K562 (cell line): ENCODE measurements around the gene ZNF740. TPM values are rescaled to one million over a fixed set of nuclear protein-coding genes. Genes with fewer than 3 reads are reported as not detected.

Experiments used
- ATAC-seq: fragments of 200-7000 bp; cut with Tn5 transposase; 3 replicates; pipeline ENCODE4 v1.9.1; 2020; ENCODE audit warnings: moderate library complexity
- BruUV-seq: library from RNA; stranded (reverse); fragments of 400-500 nt; replicated peaks from 2 replicates; lab custom pipeline; 2021; lab: Mats Ljungman, UMichigan
- CTCF ChIA-PET: fragments of 300-600 bp; formaldehyde crosslinking; extraction: SDS; loops from one replicate; lab custom pipeline; 2021; ENCODE audit warnings: low intra/inter-chr PET ratio; lab: Yijun Ruan, JAX
- POLR2A ChIA-PET: fragments of 300-600, 350-650 bp; sonication (Branson Sonifier 250); formaldehyde crosslinking; extraction: SDS; loops from one replicate; lab custom pipeline; 2021; ENCODE audit warnings: antibody characterized with exemption, inconsistent platforms; lab: Yijun Ruan, JAX
- DNase-seq, 4 experiments: peaks; one replicate each; pipeline versions ENCODE4 v3.0.0 to v3.0.0-alpha.2; 2011 to 2018; ENCODE audit warnings: low spot score in 3 of 4, mixed read lengths in 3 of 4; ENCODE audit errors: extremely low read depth in 1 of 4
- FAIRE-seq: peaks from 2 replicates; lab custom pipeline; 2011; peaks lifted over from hg19 to GRCh38; lab: Jason Lieb, UNC
- H2AFZ ChIP-seq: 2 replicates; pipeline ENCODE4 v1.6.0; 2011; ENCODE audit warnings: low read depth, low read length, control low read depth, inconsistent platforms
- H3K27ac ChIP-seq: fragments of 200-600 bp; 3 replicates; pipeline ENCODE4 v1.8.0; 2011; ENCODE audit warnings: low read depth, mild to moderate bottlenecking, control low read depth, inconsistent platforms, low read length, moderate library complexity, mixed read lengths; ENCODE audit errors: extremely low read depth
- H3K27me3 ChIP-seq, 2 experiments: fragments of 300-600 bp in 1 of 2; 2 replicates in 1 of 2; 3 replicates in 1 of 2; pipeline versions ENCODE4 v1.6.0 to v1.8.0; 2011; ENCODE audit warnings: inconsistent platforms in 2 of 2, low read length in 2 of 2, mild to moderate bottlenecking in 1 of 2, mixed read lengths in 1 of 2, moderate library complexity in 1 of 2; ENCODE audit not compliant: control insufficient read depth in 2 of 2, insufficient read depth in 2 of 2
- H3K36me3 ChIP-seq: fragments of 300-600 bp; 3 replicates; pipeline ENCODE4 v1.8.0; 2011; ENCODE audit warnings: mild to moderate bottlenecking, low read length, inconsistent platforms; ENCODE audit not compliant: control insufficient read depth, insufficient read depth
- H3K4me1 ChIP-seq, 2 experiments: fragments of 200-600 bp in 1 of 2; replicated peaks in 1 of 2; 2 replicates in 1 of 2; 3 replicates in 1 of 2; pipeline versions ENCODE4 v1.5.1 to v1.8.0; 2011; ENCODE audit warnings: inconsistent platforms in 2 of 2, low read length in 2 of 2, mild to moderate bottlenecking in 1 of 2, mixed read lengths in 1 of 2, moderate library complexity in 1 of 2; ENCODE audit not compliant: control insufficient read depth in 2 of 2, insufficient read depth in 2 of 2
- H3K4me2 ChIP-seq: 2 replicates; pipeline ENCODE4 v1.6.1; 2011; ENCODE audit warnings: low read length, control low read depth, inconsistent platforms, mixed read lengths; ENCODE audit not compliant: insufficient read depth
- H3K4me3 ChIP-seq: fragments of 200-600 bp; sonication (generic), shearing (Covaris generic); 2 replicates; pipeline ENCODE4 v1.5.1; 2016; ENCODE audit warnings: control low read depth, inconsistent platforms
- H3K79me2 ChIP-seq: fragments of 200-600 bp; 3 replicates; pipeline ENCODE4 v1.8.0; 2011; ENCODE audit warnings: low read length, inconsistent platforms; ENCODE audit not compliant: control insufficient read depth, insufficient read depth
- H3K9ac ChIP-seq, 2 experiments: 2 replicates each; pipeline versions ENCODE4 v1.6.0 to v1.6.1; 2011; ENCODE audit warnings: low read depth in 2 of 2, low read length in 2 of 2, control low read depth in 1 of 2, inconsistent platforms in 1 of 2, mild to moderate bottlenecking in 1 of 2, mixed read lengths in 1 of 2; ENCODE audit not compliant: insufficient read depth in 1 of 2
- H3K9me1 ChIP-seq: one replicate; pipeline ENCODE4 v1.6.0; 2011; ENCODE audit warnings: inconsistent platforms, mild to moderate bottlenecking, low read length, moderate library complexity; ENCODE audit not compliant: control insufficient read depth, insufficient read depth
- H3K9me3 ChIP-seq: replicated peaks from 2 replicates; pipeline ENCODE4 v1.5.1; 2011; ENCODE audit warnings: low read depth, low read length, inconsistent platforms; ENCODE audit not compliant: control insufficient read depth, insufficient read depth
- H4K20me1 ChIP-seq: replicated peaks from 2 replicates; pipeline ENCODE4 v1.6.1; 2011; ENCODE audit warnings: low read length, inconsistent platforms, mixed read lengths; ENCODE audit not compliant: control insufficient read depth, insufficient read depth
- COPS2 ChIP-seq: fragments of 450-650 bp; conservative IDR thresholded peaks from 2 replicates; pipeline ENCODE4 v1.6.1; 2016; ENCODE audit warnings: mild to moderate bottlenecking, moderate library complexity
- FOXA3 ChIP-seq, 2 experiments: fragments of 450-650 bp in 1 of 2; sonication (generic) in 1 of 2; formaldehyde crosslinking; IDR thresholded peaks in 1 of 2; conservative IDR thresholded peaks in 1 of 2; 2 replicates each; pipeline versions ENCODE4 v1.4.0 to v1.8.0; 2020 to 2022; ENCODE audit warnings: mild to moderate bottlenecking in 2 of 2, missing genetic modification reagents in 1 of 2
- ILF3 ChIP-seq: fragments of 450-650 bp; IDR thresholded peaks from 2 replicates; pipeline ENCODE4 v1.6.1; 2018; ENCODE audit warnings: antibody characterized with exemption, mild to moderate bottlenecking, moderate library complexity, borderline replicate concordance
- RHOXF2B ChIP-seq: fragments of 250-450 bp; sonication (Bioruptor Pico); conservative IDR thresholded peaks from 2 replicates; pipeline ENCODE4 v1.5.1; 2021
- ZC3H11A ChIP-seq: IDR thresholded peaks from 2 replicates; pipeline ENCODE4 v1.6.1; 2012; ENCODE audit warnings: low read depth, low read length, improper control_type of control experiment
- ZNF224 ChIP-seq: sonication (generic); formaldehyde crosslinking; IDR thresholded peaks from 2 replicates; pipeline ENCODE4 v1.8.0; 2022; ENCODE audit warnings: mild to moderate bottlenecking, missing genetic modification reagents
- ZSCAN29 ChIP-seq: fragments of 450-650 bp; IDR thresholded peaks from 2 replicates; pipeline ENCODE4 v1.6.1; 2017
- WGBS: fragments of 100-300 bp; shearing (Covaris generic); methylation state at CpG from one replicate; pipeline ENCODE4 v1.1.6; 2016; ENCODE audit warnings: low coverage, mixed read lengths; ENCODE audit not compliant: insufficient coverage; ENCODE audit errors: missing lambda C conversion rate; 5-methylcytosine and 5-hydroxymethylcytosine counted together
- in situ Hi-C: fragments of 300-500 bp; cut with MboI; formaldehyde crosslinking; loops from 4 replicates; pipeline ENCODE4 v1.15.0; 2018; ENCODE audit warnings: inconsistent platforms, mixed read lengths
- intact Hi-C: fragments of 100-400 bp; cut with micrococcal nuclease; formaldehyde crosslinking; loops from 2 replicates; pipeline ENCODE4 v1.14.2; 2022
- polyA plus RNA-seq, 8 experiments: library from polyadenylated mRNA; depleted of rRNA in 4 of 8; stranded (reverse) in 5 of 8; unstranded in 3 of 8; fragments of >200 nt; fragmentation: Nextera tagmentation in 2 of 8; fragmentation: Illumina TruSeq in 1 of 8; extraction: Ambion mirVana in 2 of 8; extraction: Trizol in 1 of 8; gene quantifications; 2 replicates each; pipeline versions ENCODE4 v1.2.1 to v1.2.3, GENCODE V29; 2011 to 2014; ENCODE audit warnings: inconsistent platforms in 1 of 8, missing spikeins in 1 of 8
- total RNA-seq, 7 experiments: library from RNA; depleted of rRNA in 6 of 7; stranded (reverse); fragments of >200 nt in 6 of 7; fragmentation: Illumina TruSeq in 2 of 7; extraction: Trizol in 2 of 7; gene quantifications; 2 replicates each; pipeline versions ENCODE4 v1.2.1 to v1.2.3, GENCODE V29; 2011 to 2021; ENCODE audit warnings: low replicate concordance in 1 of 7
- TF ChIP-seq, protein P1 (sequence below), 2 experiments: fragments of 150-350 bp in 1 of 2; IDR thresholded peaks; 2 replicates each; pipeline ENCODE4 v1.6.1; 2012 to 2016; ENCODE audit warnings: low read depth in 2 of 2, low read length in 2 of 2, mild to moderate bottlenecking in 1 of 2, moderate library complexity in 1 of 2
- TF ChIP-seq, protein P2 (sequence below): fragments of 250-450 bp; sonication (Bioruptor Pico); IDR thresholded peaks from 2 replicates; pipeline ENCODE4 v1.5.0; 2021; ENCODE audit warnings: mild to moderate bottlenecking, moderate library complexity
- TF ChIP-seq, protein P3 (sequence below): fragments of 250-450 bp; sonication (Bioruptor Pico); IDR thresholded peaks from 2 replicates; pipeline ENCODE4 v1.8.0; 2022; ENCODE audit warnings: inconsistent platforms

ZNF740 gene
- total and polyA plus RNA-seq, 9 of the 15 experiments (the other 6 are each of a cell fraction or from before 2014, with no cell fraction given), result 0.57 to 46.4 (median 18.6) TPM

- intact Hi-C loops (no loop called here), in situ Hi-C loops (loop anchor here (10.0 kb wide), 1 partner anchor 762 kb away; no protein-coding TSS in a partner anchor)
- BruUV-seq, result no TSS peak
- Histone ChIP-seq H3K9ac (no peak overlapping the region), H3K9me1 (no peaks in the 10 kb centered on the region), H3K27me3 (no peaks in the 10 kb centered on the region), H3K4me1 (peaks cover 13 to 15% of the 10 kb centered on the region in 2 experiments; a peak in 4 of 5 replicates), H2AFZ (no peak overlapping the region), H3K4me2 (no peak overlapping the region), H3K27ac (no peak overlapping the region), H4K20me1 (peaks cover 4% of the 10 kb centered on the region; the same call in 1 of the 2 replicates), H3K4me3 (no peak overlapping the region), H3K36me3 (peaks cover 76% of the 10 kb centered on the region), H3K79me2 (peaks cover 21% of the 10 kb centered on the region), H3K9me3 (peaks cover 4% of the 10 kb centered on the region)
- DNase-seq (peak in 1 of 4 experiments; percentile 4), ATAC-seq (no peak), FAIRE-seq (no peak)
- POLR2A ChIA-PET, result interaction anchor here (0.8 to 2.1 kb wide), 10 partner anchors 9 to 134 kb away, joined by 3 to 11 read pairs (median 6); partner anchors contain the start of gene ESPL1
- WGBS, result 100% methylated on average over 4 of the region's 4 CpGs
- CTCF ChIA-PET, result no interaction called here
- TF ChIP-seq FOXA3 (CRISPR knock-in tag; conservative IDR thresholded peaks at IDR 0.05 in 1 of 2, IDR thresholded peaks at IDR 0.05 in 1 of 2) (no peak), ZNF224 (CRISPR knock-in tag) (no peak), ZSCAN29 (no peak), ZC3H11A (no peak), COPS2 (no peak), ILF3 (no peak), RHOXF2B (CRISPR knock-in tag) (no peak)
- TF ChIP-seq, protein P1, sequence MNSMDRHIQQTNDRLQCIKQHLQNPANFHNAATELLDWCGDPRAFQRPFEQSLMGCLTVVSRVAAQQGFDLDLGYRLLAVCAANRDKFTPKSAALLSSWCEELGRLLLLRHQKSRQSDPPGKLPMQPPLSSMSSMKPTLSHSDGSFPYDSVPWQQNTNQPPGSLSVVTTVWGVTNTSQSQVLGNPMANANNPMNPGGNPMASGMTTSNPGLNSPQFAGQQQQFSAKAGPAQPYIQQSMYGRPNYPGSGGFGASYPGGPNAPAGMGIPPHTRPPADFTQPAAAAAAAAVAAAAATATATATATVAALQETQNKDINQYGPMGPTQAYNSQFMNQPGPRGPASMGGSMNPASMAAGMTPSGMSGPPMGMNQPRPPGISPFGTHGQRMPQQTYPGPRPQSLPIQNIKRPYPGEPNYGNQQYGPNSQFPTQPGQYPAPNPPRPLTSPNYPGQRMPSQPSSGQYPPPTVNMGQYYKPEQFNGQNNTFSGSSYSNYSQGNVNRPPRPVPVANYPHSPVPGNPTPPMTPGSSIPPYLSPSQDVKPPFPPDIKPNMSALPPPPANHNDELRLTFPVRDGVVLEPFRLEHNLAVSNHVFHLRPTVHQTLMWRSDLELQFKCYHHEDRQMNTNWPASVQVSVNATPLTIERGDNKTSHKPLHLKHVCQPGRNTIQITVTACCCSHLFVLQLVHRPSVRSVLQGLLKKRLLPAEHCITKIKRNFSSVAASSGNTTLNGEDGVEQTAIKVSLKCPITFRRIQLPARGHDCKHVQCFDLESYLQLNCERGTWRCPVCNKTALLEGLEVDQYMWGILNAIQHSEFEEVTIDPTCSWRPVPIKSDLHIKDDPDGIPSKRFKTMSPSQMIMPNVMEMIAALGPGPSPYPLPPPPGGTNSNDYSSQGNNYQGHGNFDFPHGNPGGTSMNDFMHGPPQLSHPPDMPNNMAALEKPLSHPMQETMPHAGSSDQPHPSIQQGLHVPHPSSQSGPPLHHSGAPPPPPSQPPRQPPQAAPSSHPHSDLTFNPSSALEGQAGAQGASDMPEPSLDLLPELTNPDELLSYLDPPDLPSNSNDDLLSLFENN (IDR thresholded peaks at IDR 0.05; ENCODE audit: low read depth in 2 of 2, low read length in 2 of 2), result no peak
- TF ChIP-seq, protein P2, sequence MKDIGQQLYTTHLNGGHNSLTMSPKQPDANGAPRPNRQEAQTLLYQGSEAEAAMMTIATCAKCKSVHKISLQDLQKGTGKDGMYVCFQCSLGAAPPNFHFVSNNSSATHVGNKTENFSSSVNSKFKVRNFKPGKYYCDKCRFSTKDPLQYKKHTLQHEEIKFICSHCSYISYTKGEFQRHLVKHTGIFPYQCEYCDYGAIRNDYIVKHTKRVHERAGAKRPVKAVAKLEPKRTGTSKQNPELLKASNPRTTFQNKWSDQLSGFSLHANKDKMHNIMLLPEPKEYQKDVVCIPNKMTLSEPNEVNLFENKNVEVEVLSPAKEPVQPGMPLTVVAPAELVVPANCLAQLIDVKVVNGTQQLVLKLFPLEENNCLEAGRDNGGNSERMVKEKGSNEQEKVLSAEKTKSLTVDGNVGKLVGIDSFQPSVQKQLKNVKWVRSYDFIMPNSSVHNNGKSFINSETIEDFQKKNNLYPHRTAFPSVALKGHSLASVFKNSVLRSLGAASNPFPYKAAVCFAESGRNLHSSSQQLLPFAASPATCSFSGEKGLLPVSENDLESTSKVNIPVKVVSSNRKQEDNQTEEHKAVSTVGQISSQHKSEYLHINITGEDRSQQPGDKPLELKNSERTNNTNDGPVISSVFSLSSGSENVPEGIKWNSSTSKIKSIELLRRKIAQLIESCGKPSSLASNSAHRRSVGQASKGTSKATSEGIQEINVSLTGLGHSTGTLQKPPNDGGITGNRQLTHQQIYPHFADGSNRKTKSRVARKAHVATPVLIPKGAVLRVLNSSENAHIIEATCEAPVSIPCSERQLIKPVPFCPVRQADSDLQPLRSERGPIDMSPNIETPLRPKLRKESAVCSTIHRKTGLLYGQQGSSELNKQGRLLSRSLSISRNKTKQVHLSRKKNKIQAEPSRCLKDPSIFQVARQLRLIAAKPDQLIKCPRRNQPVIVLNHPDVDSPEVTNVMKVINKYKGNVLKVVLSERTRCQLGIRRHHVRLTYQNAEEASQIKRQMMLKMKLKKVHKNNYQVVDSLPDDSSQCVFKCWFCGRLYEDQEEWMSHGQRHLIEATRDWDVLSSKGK, result no peak
- TF ChIP-seq, protein P3, sequence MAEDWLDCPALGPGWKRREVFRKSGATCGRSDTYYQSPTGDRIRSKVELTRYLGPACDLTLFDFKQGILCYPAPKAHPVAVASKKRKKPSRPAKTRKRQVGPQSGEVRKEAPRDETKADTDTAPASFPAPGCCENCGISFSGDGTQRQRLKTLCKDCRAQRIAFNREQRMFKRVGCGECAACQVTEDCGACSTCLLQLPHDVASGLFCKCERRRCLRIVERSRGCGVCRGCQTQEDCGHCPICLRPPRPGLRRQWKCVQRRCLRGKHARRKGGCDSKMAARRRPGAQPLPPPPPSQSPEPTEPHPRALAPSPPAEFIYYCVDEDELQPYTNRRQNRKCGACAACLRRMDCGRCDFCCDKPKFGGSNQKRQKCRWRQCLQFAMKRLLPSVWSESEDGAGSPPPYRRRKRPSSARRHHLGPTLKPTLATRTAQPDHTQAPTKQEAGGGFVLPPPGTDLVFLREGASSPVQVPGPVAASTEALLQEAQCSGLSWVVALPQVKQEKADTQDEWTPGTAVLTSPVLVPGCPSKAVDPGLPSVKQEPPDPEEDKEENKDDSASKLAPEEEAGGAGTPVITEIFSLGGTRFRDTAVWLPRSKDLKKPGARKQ (CRISPR knock-in tag), result no peak
Measured at GRCh38 chr12:53186745-53187144, 6.2 kb downstream of the ZNF740 start.
